ENCODE data around the gene MFAP2.
"Not testable (repeated sequence)": the region's sequence is repeated elsewhere in the genome, so short reads cannot be mapped to it uniquely, and the experiment has no call there.

GRCh38 chr1:16945512-16945911, 34.9 kb downstream of the MFAP2 start:
- TF ChIP-seq CTCF (IDR thresholded peaks at IDR 0.05); POLR2AphosphoS5 (IDR thresholded peaks at IDR 0.05); EP300 (IDR thresholded peaks at IDR 0.05; ENCODE audit: low read depth): not testable (repeated sequence)
